K562 (cell line): ENCODE results near the gene PAX5. TPM values are rescaled to one million over a fixed set of nuclear protein-coding genes. Genes with fewer than 3 reads are reported as not detected.

ENCODE experiments used
- ATAC-seq: fragments of 200-7000 bp; cut with Tn5 transposase; 3 replicates; pipeline ENCODE4 v1.9.1; 2020; ENCODE audit warnings: moderate library complexity
- BruUV-seq: library from RNA; stranded (reverse); fragments of 400-500 nt; replicated peaks from 2 replicates; lab custom pipeline; 2021; lab: Mats Ljungman, UMichigan
- CTCF ChIA-PET: fragments of 300-600 bp; formaldehyde crosslinking; extraction: SDS; loops from one replicate; lab custom pipeline; 2021; ENCODE audit warnings: low intra/inter-chr PET ratio; lab: Yijun Ruan, JAX
- POLR2A ChIA-PET: fragments of 300-600, 350-650 bp; sonication (Branson Sonifier 250); formaldehyde crosslinking; extraction: SDS; loops from one replicate; lab custom pipeline; 2021; ENCODE audit warnings: antibody characterized with exemption, inconsistent platforms; lab: Yijun Ruan, JAX
- DNase-seq, 4 experiments: peaks; one replicate each; pipeline versions ENCODE4 v3.0.0 to v3.0.0-alpha.2; 2011 to 2018; ENCODE audit warnings: low spot score in 3 of 4, mixed read lengths in 3 of 4; ENCODE audit errors: extremely low read depth in 1 of 4
- FAIRE-seq: peaks from 2 replicates; lab custom pipeline; 2011; peaks lifted over from hg19 to GRCh38; lab: Jason Lieb, UNC
- H2AFZ ChIP-seq: 2 replicates; pipeline ENCODE4 v1.6.0; 2011; ENCODE audit warnings: low read depth, low read length, control low read depth, inconsistent platforms
- H3K27ac ChIP-seq: fragments of 200-600 bp; 3 replicates; pipeline ENCODE4 v1.8.0; 2011; ENCODE audit warnings: low read depth, mild to moderate bottlenecking, control low read depth, inconsistent platforms, low read length, moderate library complexity, mixed read lengths; ENCODE audit errors: extremely low read depth
- H3K27me3 ChIP-seq, 2 experiments: fragments of 300-600 bp in 1 of 2; 2 replicates in 1 of 2; 3 replicates in 1 of 2; pipeline versions ENCODE4 v1.6.0 to v1.8.0; 2011; ENCODE audit warnings: inconsistent platforms in 2 of 2, low read length in 2 of 2, mild to moderate bottlenecking in 1 of 2, mixed read lengths in 1 of 2, moderate library complexity in 1 of 2; ENCODE audit not compliant: control insufficient read depth in 2 of 2, insufficient read depth in 2 of 2
- H3K36me3 ChIP-seq: fragments of 300-600 bp; 3 replicates; pipeline ENCODE4 v1.8.0; 2011; ENCODE audit warnings: mild to moderate bottlenecking, low read length, inconsistent platforms; ENCODE audit not compliant: control insufficient read depth, insufficient read depth
- H3K4me1 ChIP-seq, 2 experiments: fragments of 200-600 bp in 1 of 2; replicated peaks in 1 of 2; 2 replicates in 1 of 2; 3 replicates in 1 of 2; pipeline versions ENCODE4 v1.5.1 to v1.8.0; 2011; ENCODE audit warnings: inconsistent platforms in 2 of 2, low read length in 2 of 2, mild to moderate bottlenecking in 1 of 2, mixed read lengths in 1 of 2, moderate library complexity in 1 of 2; ENCODE audit not compliant: control insufficient read depth in 2 of 2, insufficient read depth in 2 of 2
- H3K4me2 ChIP-seq: 2 replicates; pipeline ENCODE4 v1.6.1; 2011; ENCODE audit warnings: low read length, control low read depth, inconsistent platforms, mixed read lengths; ENCODE audit not compliant: insufficient read depth
- H3K4me3 ChIP-seq: fragments of 200-600 bp; sonication (generic), shearing (Covaris generic); 2 replicates; pipeline ENCODE4 v1.5.1; 2016; ENCODE audit warnings: control low read depth, inconsistent platforms
- H3K79me2 ChIP-seq: fragments of 200-600 bp; 3 replicates; pipeline ENCODE4 v1.8.0; 2011; ENCODE audit warnings: low read length, inconsistent platforms; ENCODE audit not compliant: control insufficient read depth, insufficient read depth
- H3K9ac ChIP-seq, 2 experiments: 2 replicates each; pipeline versions ENCODE4 v1.6.0 to v1.6.1; 2011; ENCODE audit warnings: low read depth in 2 of 2, low read length in 2 of 2, control low read depth in 1 of 2, inconsistent platforms in 1 of 2, mild to moderate bottlenecking in 1 of 2, mixed read lengths in 1 of 2; ENCODE audit not compliant: insufficient read depth in 1 of 2
- H3K9me1 ChIP-seq: one replicate; pipeline ENCODE4 v1.6.0; 2011; ENCODE audit warnings: inconsistent platforms, mild to moderate bottlenecking, low read length, moderate library complexity; ENCODE audit not compliant: control insufficient read depth, insufficient read depth
- H3K9me3 ChIP-seq: replicated peaks from 2 replicates; pipeline ENCODE4 v1.5.1; 2011; ENCODE audit warnings: low read depth, low read length, inconsistent platforms; ENCODE audit not compliant: control insufficient read depth, insufficient read depth
- H4K20me1 ChIP-seq: replicated peaks from 2 replicates; pipeline ENCODE4 v1.6.1; 2011; ENCODE audit warnings: low read length, inconsistent platforms, mixed read lengths; ENCODE audit not compliant: control insufficient read depth, insufficient read depth
- E2F3 ChIP-seq: fragments of 250-450 bp; sonication (Bioruptor Pico); IDR thresholded peaks from 2 replicates; pipeline ENCODE4 v1.4.0; 2020; ENCODE audit warnings: mild to moderate bottlenecking
- KDM4B ChIP-seq, 2 experiments: fragments of 450-650 bp in 1 of 2; sonication (generic) in 1 of 2; IDR thresholded peaks; 2 replicates each; pipeline ENCODE4 v1.6.1; 2016 to 2017; ENCODE audit warnings: borderline replicate concordance in 2 of 2, antibody characterized with exemption in 1 of 2, low read depth in 1 of 2, mild to moderate bottlenecking in 1 of 2
- MECOM ChIP-seq: fragments of 250-450 bp; sonication (Bioruptor Pico); IDR thresholded peaks from 2 replicates; pipeline ENCODE4 v1.8.0; 2022; ENCODE audit warnings: inconsistent platforms
- POLR2AphosphoS5 ChIP-seq: IDR thresholded peaks from 2 replicates; pipeline ENCODE4 v1.6.1; 2011; ENCODE audit warnings: mild to moderate bottlenecking, low read depth, low read length, moderate library complexity; ENCODE audit not compliant: control insufficient read depth, insufficient read depth
- ZBTB5 ChIP-seq: fragments of 450-650 bp; IDR thresholded peaks from 2 replicates; pipeline ENCODE4 v1.6.1; 2017; ENCODE audit warnings: antibody characterized with exemption
- ZNF431 ChIP-seq: sonication (generic); formaldehyde crosslinking; IDR thresholded peaks from 2 replicates; pipeline ENCODE4 v1.8.0; 2022; ENCODE audit warnings: mild to moderate bottlenecking, missing genetic modification reagents
- WGBS: fragments of 100-300 bp; shearing (Covaris generic); methylation state at CpG from one replicate; pipeline ENCODE4 v1.1.6; 2016; ENCODE audit warnings: low coverage, mixed read lengths; ENCODE audit not compliant: insufficient coverage; ENCODE audit errors: missing lambda C conversion rate; 5-methylcytosine and 5-hydroxymethylcytosine counted together
- in situ Hi-C: fragments of 300-500 bp; cut with MboI; formaldehyde crosslinking; loops from 4 replicates; pipeline ENCODE4 v1.15.0; 2018; ENCODE audit warnings: inconsistent platforms, mixed read lengths
- intact Hi-C: fragments of 100-400 bp; cut with micrococcal nuclease; formaldehyde crosslinking; loops from 2 replicates; pipeline ENCODE4 v1.14.2; 2022
- polyA plus RNA-seq, 8 experiments: library from polyadenylated mRNA; depleted of rRNA in 4 of 8; stranded (reverse) in 5 of 8; unstranded in 3 of 8; fragments of >200 nt; fragmentation: Nextera tagmentation in 2 of 8; fragmentation: Illumina TruSeq in 1 of 8; extraction: Ambion mirVana in 2 of 8; extraction: Trizol in 1 of 8; gene quantifications; 2 replicates each; pipeline versions ENCODE4 v1.2.1 to v1.2.3, GENCODE V29; 2011 to 2014; ENCODE audit warnings: inconsistent platforms in 1 of 8, missing spikeins in 1 of 8
- total RNA-seq, 7 experiments: library from RNA; depleted of rRNA in 6 of 7; stranded (reverse); fragments of >200 nt in 6 of 7; fragmentation: Illumina TruSeq in 2 of 7; extraction: Trizol in 2 of 7; gene quantifications; 2 replicates each; pipeline versions ENCODE4 v1.2.1 to v1.2.3, GENCODE V29; 2011 to 2021; ENCODE audit warnings: low replicate concordance in 1 of 7
- TF ChIP-seq, protein P1 (sequence below): fragments of 450-650 bp; formaldehyde crosslinking; conservative IDR thresholded peaks from 2 replicates; pipeline ENCODE4 v1.4.0; 2022; ENCODE audit warnings: mild to moderate bottlenecking, missing genetic modification characterization
- TF ChIP-seq, protein P2 (sequence below): fragments of 450-650 bp; IDR thresholded peaks from 2 replicates; pipeline ENCODE4 v1.7.1; 2018; ENCODE audit warnings: mild to moderate bottlenecking, low read depth; ENCODE audit not compliant: partially characterized antibody

Gene PAX5
- total and polyA plus RNA-seq, 9 of the 15 experiments (the other 6 are each of a cell fraction or from before 2014, with no cell fraction given), result 0.03 to 0.09 TPM; not detected in 7

DNA sequence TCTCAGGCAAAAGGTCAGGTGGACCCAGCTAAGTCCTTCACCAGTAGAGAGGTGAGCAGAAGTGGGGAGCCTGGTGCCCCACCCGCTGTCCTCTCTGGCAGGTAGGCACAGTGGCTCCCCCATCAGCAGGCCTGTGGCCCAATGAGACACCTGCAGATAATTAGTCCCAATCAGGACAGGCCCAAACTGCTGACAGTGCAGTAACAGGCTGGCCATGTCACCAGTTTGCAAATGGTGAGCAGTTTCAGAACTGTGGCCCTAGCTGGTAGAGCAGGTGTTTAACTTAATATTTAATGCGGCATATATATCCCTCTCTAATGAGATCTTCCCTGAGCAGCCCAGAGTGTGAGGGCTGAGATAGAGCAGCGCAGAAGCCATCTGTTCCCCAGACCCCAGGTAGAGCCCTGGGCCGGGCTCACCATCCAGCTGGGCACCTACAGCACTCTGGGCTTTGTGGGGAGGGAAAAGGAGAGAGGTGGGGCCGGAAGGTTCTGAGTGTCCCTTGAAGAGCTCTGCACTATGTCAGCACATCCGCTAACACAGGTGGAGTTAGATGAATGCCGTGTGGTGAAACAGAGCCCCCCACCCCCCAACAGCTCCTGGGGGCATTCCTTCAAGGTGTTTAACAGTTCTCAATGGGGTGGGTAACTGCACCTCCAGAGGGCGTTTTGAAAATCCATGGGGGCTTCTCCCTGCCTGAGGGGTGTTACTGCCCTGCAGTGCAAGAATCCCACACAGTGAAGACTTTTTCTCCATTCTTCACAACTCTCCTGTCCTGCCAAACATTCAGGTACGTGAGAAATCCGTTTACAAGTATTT lies 120.5 kb downstream of the PAX5 start (continued):
- no peak for TF ChIP-seq ZBTB5
- no peak for TF ChIP-seq ZNF431 (CRISPR knock-in tag)
- TF ChIP-seq, all 486 proteins: peak for 4

- no peak for DNase-seq
- CTCF ChIA-PET, result no interaction called here
- Histone ChIP-seq H4K20me1 (no peaks in the 10 kb centered on the region), H3K4me2 (no peak overlapping the region), H3K27ac (no peak overlapping the region), H3K4me1 (no peaks in the 10 kb centered on the region), H3K27me3 (peaks cover 0 to 22% of the 10 kb centered on the region in 2 experiments; a peak in 1 of 5 replicates), H2AFZ (no peak overlapping the region), H3K9ac (no peak overlapping the region), H3K79me2 (no peaks in the 10 kb centered on the region), H3K9me1 (no peaks in the 10 kb centered on the region), H3K4me3 (no peak overlapping the region), H3K9me3 (no peaks in the 10 kb centered on the region), H3K36me3 (no peaks in the 10 kb centered on the region)
- TF ChIP-seq KDM4B (IDR thresholded peaks at IDR 0.05; ENCODE audit: borderline replicate concordance in 2 of 2, low read depth in 1 of 2) (no peak), POLR2AphosphoS5 (no peak), E2F3 (CRISPR knock-in tag) (no peak), MECOM (CRISPR knock-in tag) (no peak)
- TF ChIP-seq, protein P1, sequence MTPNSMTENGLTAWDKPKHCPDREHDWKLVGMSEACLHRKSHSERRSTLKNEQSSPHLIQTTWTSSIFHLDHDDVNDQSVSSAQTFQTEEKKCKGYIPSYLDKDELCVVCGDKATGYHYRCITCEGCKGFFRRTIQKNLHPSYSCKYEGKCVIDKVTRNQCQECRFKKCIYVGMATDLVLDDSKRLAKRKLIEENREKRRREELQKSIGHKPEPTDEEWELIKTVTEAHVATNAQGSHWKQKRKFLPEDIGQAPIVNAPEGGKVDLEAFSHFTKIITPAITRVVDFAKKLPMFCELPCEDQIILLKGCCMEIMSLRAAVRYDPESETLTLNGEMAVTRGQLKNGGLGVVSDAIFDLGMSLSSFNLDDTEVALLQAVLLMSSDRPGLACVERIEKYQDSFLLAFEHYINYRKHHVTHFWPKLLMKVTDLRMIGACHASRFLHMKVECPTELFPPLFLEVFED, result no peak
- TF ChIP-seq, protein P2, sequence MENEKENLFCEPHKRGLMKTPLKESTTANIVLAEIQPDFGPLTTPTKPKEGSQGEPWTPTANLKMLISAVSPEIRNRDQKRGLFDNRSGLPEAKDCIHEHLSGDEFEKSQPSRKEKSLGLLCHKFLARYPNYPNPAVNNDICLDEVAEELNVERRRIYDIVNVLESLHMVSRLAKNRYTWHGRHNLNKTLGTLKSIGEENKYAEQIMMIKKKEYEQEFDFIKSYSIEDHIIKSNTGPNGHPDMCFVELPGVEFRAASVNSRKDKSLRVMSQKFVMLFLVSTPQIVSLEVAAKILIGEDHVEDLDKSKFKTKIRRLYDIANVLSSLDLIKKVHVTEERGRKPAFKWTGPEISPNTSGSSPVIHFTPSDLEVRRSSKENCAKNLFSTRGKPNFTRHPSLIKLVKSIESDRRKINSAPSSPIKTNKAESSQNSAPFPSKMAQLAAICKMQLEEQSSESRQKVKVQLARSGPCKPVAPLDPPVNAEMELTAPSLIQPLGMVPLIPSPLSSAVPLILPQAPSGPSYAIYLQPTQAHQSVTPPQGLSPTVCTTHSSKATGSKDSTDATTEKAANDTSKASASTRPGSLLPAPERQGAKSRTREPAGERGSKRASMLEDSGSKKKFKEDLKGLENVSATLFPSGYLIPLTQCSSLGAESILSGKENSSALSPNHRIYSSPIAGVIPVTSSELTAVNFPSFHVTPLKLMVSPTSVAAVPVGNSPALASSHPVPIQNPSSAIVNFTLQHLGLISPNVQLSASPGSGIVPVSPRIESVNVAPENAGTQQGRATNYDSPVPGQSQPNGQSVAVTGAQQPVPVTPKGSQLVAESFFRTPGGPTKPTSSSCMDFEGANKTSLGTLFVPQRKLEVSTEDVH, result no peak
- WGBS, result 5% methylated on average over 3 of the region's 3 CpGs
- POLR2A ChIA-PET, result interaction anchor here (1.4 kb wide), 1 partner anchor 25 kb away, joined by 3 read pairs; no protein-coding TSS in a partner anchor
- intact Hi-C loops (no loop called here), in situ Hi-C loops (no loop called here)
- no peak for FAIRE-seq
- no TSS peak for BruUV-seq
- ATAC-seq, result no peak
Measured at GRCh38 chr9:36912620-36913019, 121.4 kb downstream of the PAX5 start.
